Measurements from ENCODE around the gene DNAJC18.

DNA sequence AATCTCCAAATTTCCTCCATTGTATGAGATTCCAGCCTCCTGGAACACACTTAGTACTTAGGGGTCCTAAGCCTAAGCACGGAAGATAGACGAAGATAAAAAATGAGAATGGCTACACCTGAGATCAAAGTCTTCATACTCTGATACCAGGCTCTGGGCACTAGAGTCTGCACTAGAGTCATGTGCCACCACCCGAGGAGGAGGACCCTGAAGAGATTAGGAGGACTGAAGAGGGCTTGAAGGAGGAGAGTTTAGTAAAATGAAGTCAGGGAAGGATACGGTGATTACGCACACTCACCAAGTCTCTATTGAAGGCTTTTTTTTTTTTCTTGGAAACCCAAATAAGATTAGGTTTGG lies 34.9 kb downstream of the DNAJC18 start:
- TF ChIP-seq, protein P1, sequence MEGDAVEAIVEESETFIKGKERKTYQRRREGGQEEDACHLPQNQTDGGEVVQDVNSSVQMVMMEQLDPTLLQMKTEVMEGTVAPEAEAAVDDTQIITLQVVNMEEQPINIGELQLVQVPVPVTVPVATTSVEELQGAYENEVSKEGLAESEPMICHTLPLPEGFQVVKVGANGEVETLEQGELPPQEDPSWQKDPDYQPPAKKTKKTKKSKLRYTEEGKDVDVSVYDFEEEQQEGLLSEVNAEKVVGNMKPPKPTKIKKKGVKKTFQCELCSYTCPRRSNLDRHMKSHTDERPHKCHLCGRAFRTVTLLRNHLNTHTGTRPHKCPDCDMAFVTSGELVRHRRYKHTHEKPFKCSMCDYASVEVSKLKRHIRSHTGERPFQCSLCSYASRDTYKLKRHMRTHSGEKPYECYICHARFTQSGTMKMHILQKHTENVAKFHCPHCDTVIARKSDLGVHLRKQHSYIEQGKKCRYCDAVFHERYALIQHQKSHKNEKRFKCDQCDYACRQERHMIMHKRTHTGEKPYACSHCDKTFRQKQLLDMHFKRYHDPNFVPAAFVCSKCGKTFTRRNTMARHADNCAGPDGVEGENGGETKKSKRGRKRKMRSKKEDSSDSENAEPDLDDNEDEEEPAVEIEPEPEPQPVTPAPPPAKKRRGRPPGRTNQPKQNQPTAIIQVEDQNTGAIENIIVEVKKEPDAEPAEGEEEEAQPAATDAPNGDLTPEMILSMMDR (IDR thresholded peaks at IDR 0.05; ENCODE audit: low read depth, low read length) = no peak
- TF ChIP-seq MYC (IDR thresholded peaks at IDR 0.05; ENCODE audit: low read depth, low read length) (no peak), POLR2A (IDR thresholded peaks at IDR 0.05; ENCODE audit: extremely low read depth, insufficient read length) (no peak)
- TF ChIP-seq, protein P2, sequence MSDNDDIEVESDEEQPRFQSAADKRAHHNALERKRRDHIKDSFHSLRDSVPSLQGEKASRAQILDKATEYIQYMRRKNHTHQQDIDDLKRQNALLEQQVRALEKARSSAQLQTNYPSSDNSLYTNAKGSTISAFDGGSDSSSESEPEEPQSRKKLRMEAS (IDR thresholded peaks at IDR 0.05; ENCODE audit: low read depth, low read length) = 0 out of 2 replicates have a peak, but pooled peaks have one; percentile 7
